NCI-H1092 treated with DMSO at 0.1 percent for 48 hours (cell line): ENCODE data around the gene MED29.

Source experiments
- DNase-seq: peaks from one replicate; lab custom pipeline; 2025; lab: John Stamatoyannopoulos, UW

MED29 gene

GRCh38 chr19:39398297-39398864, 7.2 kb downstream of the MED29 start:
- no peak for DNase-seq

- no peak for DNase-seq
Measured at GRCh38 chr19:39399668-39400050, 8.5 kb downstream of the MED29 start.

GRCh38 chr19:39400061-39400460, 8.9 kb downstream of the MED29 start:
- DNase-seq: no peak

GRCh38 chr19:39401070-39401548, 9.9 kb downstream of the MED29 start:
- no peak for DNase-seq

- no peak for DNase-seq
Measured at GRCh38 chr19:39401549-39402345, 10.6 kb downstream of the MED29 start.

GRCh38 chr19:39402346-39403300, 11.4 kb downstream of the MED29 start:
- peak; percentile 7 for DNase-seq

GRCh38 chr19:39403331-39404312, 12.4 kb downstream of the MED29 start:
- DNase-seq: peak; percentile 2

GRCh38 chr19:39405261-39405957, 14.2 kb downstream of the MED29 start:
- DNase-seq: no peak

GRCh38 chr19:39405958-39406655, 14.9 kb downstream of the MED29 start:
- DNase-seq: no peak

GRCh38 chr19:39406656-39407409, 15.7 kb downstream of the MED29 start, which contains the start of gene ZFP36:
ZFP36 (plus strand) TSS chr19:39406847; CDS start chr19:39406905, 58 bp downstream.
- DNase-seq: no peak

GRCh38 chr19:39407410-39407659, 16.2 kb downstream of the MED29 start:
- no peak for DNase-seq

GRCh38 chr19:39407660-39408391, 16.6 kb downstream of the MED29 start:
- no peak for DNase-seq

GRCh38 chr19:39408392-39409207, 17.4 kb downstream of the MED29 start:
- no peak for DNase-seq

- peak; percentile 7 for DNase-seq
Measured at GRCh38 chr19:39409208-39410016, 18.2 kb downstream of the MED29 start.

- no peak for DNase-seq
Measured at GRCh38 chr19:39410017-39410830, 19.0 kb downstream of the MED29 start.

- DNase-seq: no peak
Measured at GRCh38 chr19:39410831-39411080, 19.6 kb downstream of the MED29 start.
